ENCODE results near the gene SEMA5A. TPM values are rescaled to one million over a fixed set of nuclear protein-coding genes. Genes with fewer than 3 reads are reported as not detected.

SEMA5A gene
- total and polyA plus RNA-seq, 2 of the 13 experiments (the other 11 are each of a cell fraction or from before 2014, with no cell fraction given): 0.01 TPM; not detected in 1

GRCh38 chr5:9343146-9343850, 202.6 kb downstream of the SEMA5A start:
- ChIA-PET POLR2A (no interaction called here), CTCF (ENCODE audit: low intra/inter-chr PET ratio, low total read pairs) (no interaction called here)
- in situ Hi-C loops (cut with HindIII; ENCODE audit: extremely low pct_ligation_motif_present, low pct_unique_long_range_greater_than_20kb): no loop called here
- Histone ChIP-seq H3K4me3 (replicated peaks in 1 of 3; ENCODE audit: insufficient read depth in 1 of 3, low read depth in 2 of 3, low read length in 3 of 3) (no peak overlapping the region), H3K79me2 (ENCODE audit: insufficient read depth, low read length) (no peaks in the 10 kb centered on the region), H3K27ac (ENCODE audit: extremely low read length, insufficient read depth, low read length) (no peak overlapping the region), H2AFZ (ENCODE audit: low read length) (no peak overlapping the region), H3K36me3 (replicated peaks in 1 of 2; ENCODE audit: control insufficient read depth in 1 of 2, insufficient read depth in 2 of 2, low read length in 2 of 2) (no peaks in the 10 kb centered on the region), H3K4me2 (ENCODE audit: low read depth, low read length) (no peak overlapping the region), H3K27me3 (ENCODE audit: control insufficient read depth in 1 of 2, insufficient read depth in 2 of 2, low read length in 2 of 2) (no peaks in the 10 kb centered on the region), H3K4me1 (ENCODE audit: insufficient read depth, low read length) (no peaks in the 10 kb centered on the region), H3K9ac (ENCODE audit: insufficient read depth, low read depth, low read length) (no peak overlapping the region), H4K20me1 (ENCODE audit: insufficient read depth, low read length) (no peaks in the 10 kb centered on the region), H3K9me3 (ENCODE audit: low read length) (no peaks in the 10 kb centered on the region)
- no TSS peak for BruUV-seq (replicated peaks)
- FAIRE-seq (no peak), ATAC-seq (no peak), DNase-seq (ENCODE audit: low spot score) (no peak)
- WGBS (ENCODE audit: low lambda C conversion rate): 3% methylated on average over 3 of the region's 3 CpGs
- TF ChIP-seq TOPORS (CRISPR knock-in tag; IDR thresholded peaks at IDR 0.05) (no peak), KLF9 (CRISPR knock-in tag; IDR thresholded peaks at IDR 0.05; ENCODE audit: low read depth) (no peak), RFX1 (IDR thresholded peaks at IDR 0.05) (no peak), ZKSCAN1 (IDR thresholded peaks at IDR 0.05; ENCODE audit: low read length) (no peak), BRD4 (CRISPR knock-in tag; IDR thresholded peaks at IDR 0.05) (no peak), ZSCAN9 (CRISPR knock-in tag; IDR thresholded peaks at IDR 0.05; ENCODE audit: borderline replicate concordance) (no peak), HNRNPUL1 (IDR thresholded peaks at IDR 0.05; ENCODE audit: low read depth, low read length) (no peak), E2F1 (CRISPR knock-in tag; IDR thresholded peaks at IDR 0.05) (no peak), ZFYVE20 (CRISPR knock-in tag; IDR thresholded peaks at IDR 0.05; ENCODE audit: borderline replicate concordance, low read depth) (no peak), CCDC6 (CRISPR knock-in tag; IDR thresholded peaks at IDR 0.05) (no peak), ZC3H4 (CRISPR knock-in tag; IDR thresholded peaks at IDR 0.05; ENCODE audit: borderline replicate concordance) (no peak), PLSCR1 (CRISPR knock-in tag; IDR thresholded peaks at IDR 0.05; ENCODE audit: borderline replicate concordance) (no peak), MTA1 (CRISPR knock-in tag; IDR thresholded peaks at IDR 0.05; ENCODE audit: borderline replicate concordance) (no peak), DDIT3 (CRISPR knock-in tag; IDR thresholded peaks at IDR 0.05) (no peak), SIX1 (CRISPR knock-in tag; IDR thresholded peaks at IDR 0.05; ENCODE audit: borderline replicate concordance) (no peak)
- TF ChIP-seq, protein P1, sequence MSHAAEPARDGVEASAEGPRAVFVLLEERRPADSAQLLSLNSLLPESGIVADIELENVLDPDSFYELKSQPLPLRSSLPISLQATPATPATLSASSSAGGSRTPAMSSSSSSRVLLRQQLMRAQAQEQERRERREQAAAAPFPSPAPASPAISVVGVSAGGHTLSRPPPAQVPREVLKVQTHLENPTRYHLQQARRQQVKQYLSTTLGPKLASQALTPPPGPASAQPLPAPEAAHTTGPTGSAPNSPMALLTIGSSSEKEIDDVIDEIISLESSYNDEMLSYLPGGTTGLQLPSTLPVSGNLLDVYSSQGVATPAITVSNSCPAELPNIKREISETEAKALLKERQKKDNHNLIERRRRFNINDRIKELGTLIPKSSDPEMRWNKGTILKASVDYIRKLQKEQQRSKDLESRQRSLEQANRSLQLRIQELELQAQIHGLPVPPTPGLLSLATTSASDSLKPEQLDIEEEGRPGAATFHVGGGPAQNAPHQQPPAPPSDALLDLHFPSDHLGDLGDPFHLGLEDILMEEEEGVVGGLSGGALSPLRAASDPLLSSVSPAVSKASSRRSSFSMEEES (CRISPR knock-in tag; IDR thresholded peaks at IDR 0.05): no peak
- TF ChIP-seq, protein P2, sequence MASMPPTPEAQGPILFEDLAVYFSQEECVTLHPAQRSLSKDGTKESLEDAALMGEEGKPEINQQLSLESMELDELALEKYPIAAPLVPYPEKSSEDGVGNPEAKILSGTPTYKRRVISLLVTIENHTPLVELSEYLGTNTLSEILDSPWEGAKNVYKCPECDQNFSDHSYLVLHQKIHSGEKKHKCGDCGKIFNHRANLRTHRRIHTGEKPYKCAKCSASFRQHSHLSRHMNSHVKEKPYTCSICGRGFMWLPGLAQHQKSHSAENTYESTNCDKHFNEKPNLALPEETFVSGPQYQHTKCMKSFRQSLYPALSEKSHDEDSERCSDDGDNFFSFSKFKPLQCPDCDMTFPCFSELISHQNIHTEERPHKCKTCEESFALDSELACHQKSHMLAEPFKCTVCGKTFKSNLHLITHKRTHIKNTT (CRISPR knock-in tag; IDR thresholded peaks at IDR 0.05): no peak
- TF ChIP-seq, protein P3, sequence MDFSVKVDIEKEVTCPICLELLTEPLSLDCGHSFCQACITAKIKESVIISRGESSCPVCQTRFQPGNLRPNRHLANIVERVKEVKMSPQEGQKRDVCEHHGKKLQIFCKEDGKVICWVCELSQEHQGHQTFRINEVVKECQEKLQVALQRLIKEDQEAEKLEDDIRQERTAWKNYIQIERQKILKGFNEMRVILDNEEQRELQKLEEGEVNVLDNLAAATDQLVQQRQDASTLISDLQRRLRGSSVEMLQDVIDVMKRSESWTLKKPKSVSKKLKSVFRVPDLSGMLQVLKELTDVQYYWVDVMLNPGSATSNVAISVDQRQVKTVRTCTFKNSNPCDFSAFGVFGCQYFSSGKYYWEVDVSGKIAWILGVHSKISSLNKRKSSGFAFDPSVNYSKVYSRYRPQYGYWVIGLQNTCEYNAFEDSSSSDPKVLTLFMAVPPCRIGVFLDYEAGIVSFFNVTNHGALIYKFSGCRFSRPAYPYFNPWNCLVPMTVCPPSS (IDR thresholded peaks at IDR 0.05): no peak
- intact Hi-C loops (cut with micrococcal nuclease; ENCODE audit: unreplicated experiment): no loop called here
